ENCODE results near the gene IDH3G. TPM values are rescaled to one million over a fixed set of nuclear protein-coding genes. Genes with fewer than 3 reads are reported as not detected.

Gene IDH3G
- total RNA-seq, 1 experiment from 2014 or later, result 43.2 TPM

- Histone ChIP-seq H3K9ac (ENCODE audit: extremely low read depth, insufficient read length, low read length) (no peak overlapping the region), H2BK15ac (ENCODE audit: low read depth, low read length) (no peak overlapping the region), H3K4me1 (ENCODE audit: insufficient read depth, low read length) (no peaks in the 10 kb centered on the region), H3K23me2 (ENCODE audit: insufficient read length, low read depth, low read length, poor library complexity, severe bottlenecking) (no peaks in the 10 kb centered on the region), H3K56ac (ENCODE audit: insufficient read length, low read depth, low read length) (no peak overlapping the region), H3K4me2 (ENCODE audit: insufficient read depth, insufficient read length, low read length) (no peak overlapping the region), H3K23ac (ENCODE audit: insufficient read length, low read depth, low read length) (no peak overlapping the region), H3K79me2 (ENCODE audit: insufficient read depth, low read length) (no peaks in the 10 kb centered on the region), H3K27me3 (ENCODE audit: insufficient read depth, low read length) (no peaks in the 10 kb centered on the region), H2BK20ac (ENCODE audit: low read depth, low read length, poor library complexity, severe bottlenecking) (no peak overlapping the region), H3K79me1 (ENCODE audit: insufficient read depth, low read depth, low read length, poor library complexity, severe bottlenecking) (no peaks in the 10 kb centered on the region), H2BK5ac (ENCODE audit: insufficient read length, low read length) (no peak overlapping the region), H3K9me3 (ENCODE audit: control insufficient read depth, low read depth, low read length) (peaks cover 21% of the 10 kb centered on the region), H4K8ac (replicated peaks; ENCODE audit: insufficient read length, low read depth, low read length) (no peak overlapping the region), H4K5ac (ENCODE audit: insufficient read length, low read depth, low read length) (no peak overlapping the region), H3K14ac (ENCODE audit: insufficient read depth, low read length) (no peak overlapping the region), H2AFZ (ENCODE audit: low read length) (no peak overlapping the region), H3K18ac (ENCODE audit: insufficient read length, low read depth, low read length) (no peak overlapping the region), H4K20me1 (ENCODE audit: control insufficient read depth, insufficient read depth, insufficient read length) (no peaks in the 10 kb centered on the region), H3K27ac (ENCODE audit: insufficient read length, low read depth, low read length) (no peak overlapping the region), H2BK120ac (ENCODE audit: low read depth, low read length, poor library complexity, severe bottlenecking) (no peak overlapping the region), H3K4ac (ENCODE audit: low read depth, low read length) (no peak overlapping the region), H2AK5ac (ENCODE audit: insufficient read length, low read length) (no peak overlapping the region), H3T11ph (ENCODE audit: low read length) (no peak overlapping the region), H4K91ac (ENCODE audit: insufficient read length, low read depth, low read length) (no peak overlapping the region), H2BK12ac (ENCODE audit: insufficient read length, low read depth, low read length) (no peak overlapping the region)
- H3K27ac Mint-ChIP-seq, result no peak overlapping the region
- H3K4me1 Mint-ChIP-seq, result no peaks in the 10 kb centered on the region
- no peaks in the 10 kb centered on the region for H3K27me3 Mint-ChIP-seq (ENCODE audit: low read depth)
- TF ChIP-seq CTCF (conservative IDR thresholded peaks at IDR 0.05), result no peak
- no peak overlapping the region for H3K4me3 Mint-ChIP-seq
- H3K9me3 Mint-ChIP-seq, result peaks cover 50 to 71% of the 10 kb centered on the region in 2 experiments
- no CpG with 5 or more reads among the region's 15 CpGs for WGBS (ENCODE audit: extremely low coverage, insufficient read length, low lambda C conversion rate)
- peaks cover 17 to 48% (median 29%) of the 10 kb centered on the region in 3 experiments for H3K36me3 Mint-ChIP-seq (ENCODE audit: insufficient read depth in 1 of 3, low read depth in 3 of 3)
- no peak for DNase-seq
Observed at GRCh38 chrX:153786669-153787068, 7.5 kb downstream of the IDH3G start.

All from H9 (cell line).